H1 (cell line): ENCODE measurements around the gene DDX23. TPM values are rescaled to one million over a fixed set of nuclear protein-coding genes. Genes with fewer than 3 reads are reported as not detected.

Experiments used
- BCL11A ChIP-seq, 2 experiments: IDR thresholded peaks; one replicate each; pipeline ENCODE4 v1.6.1; 2011; ENCODE audit warnings: low read depth in 2 of 2, low read length in 2 of 2, mild to moderate bottlenecking in 2 of 2
- CHD7 ChIP-seq: fragments of 300-600 bp; sonication (generic); IDR thresholded peaks from 2 replicates; pipeline ENCODE4 v1.7.1; 2012; ENCODE audit warnings: low read length, moderate library complexity, mild to moderate bottlenecking, inconsistent platforms; ENCODE audit not compliant: insufficient replicate concordance
- PHF8 ChIP-seq: fragments of 200-600 bp; sonication (generic); conservative IDR thresholded peaks from 2 replicates; pipeline ENCODE4 v1.7.1; 2012; ENCODE audit warnings: low read depth, mild to moderate bottlenecking, inconsistent platforms, low read length, moderate library complexity
- polyA plus RNA-seq, 7 experiments: library from polyadenylated mRNA; depleted of rRNA in 3 of 7; stranded (reverse) in 5 of 7; unstranded in 2 of 7; fragments of >200 nt in 5 of 7; fragments of 200-250 nt in 2 of 7; gene quantifications; 1 replicate in 5 of 7; 2 replicates in 1 of 7; 4 replicates in 1 of 7; pipeline versions ENCODE4 v1.2.1 to v1.2.3, GENCODE V29; 2011 to 2013; ENCODE audit warnings: missing spikeins in 2 of 7, mixed read lengths in 2 of 7
- total RNA-seq: library from RNA; stranded (reverse); fragmentation: NEBNext Ultra II Directional; extraction: Animal tissue kit (Norgen Biotek cat#: 25700); gene quantifications from 2 replicates; pipeline ENCODE4 v1.2.1, GENCODE V29; 2021
- TF ChIP-seq, protein P1 (sequence below): IDR thresholded peaks from 2 replicates; pipeline ENCODE4 v1.6.1; 2011; ENCODE audit warnings: low read length, improper control_type of control experiment

DDX23 gene
- total and polyA plus RNA-seq, 2 of the 8 experiments (the other 6 are each of a cell fraction or from before 2014, with no cell fraction given): 43.5 to 107 TPM

GRCh38 chr12:48862760-48863159 lies 10.8 kb upstream of the DDX23 start (continued):
- TF ChIP-seq CHD7 (no peak), PHF8 (no peak), BCL11A (IDR thresholded peaks at IDR 0.05; ENCODE audit: low read depth in 2 of 2, low read length in 2 of 2) (no peak)
- TF ChIP-seq, protein P1, sequence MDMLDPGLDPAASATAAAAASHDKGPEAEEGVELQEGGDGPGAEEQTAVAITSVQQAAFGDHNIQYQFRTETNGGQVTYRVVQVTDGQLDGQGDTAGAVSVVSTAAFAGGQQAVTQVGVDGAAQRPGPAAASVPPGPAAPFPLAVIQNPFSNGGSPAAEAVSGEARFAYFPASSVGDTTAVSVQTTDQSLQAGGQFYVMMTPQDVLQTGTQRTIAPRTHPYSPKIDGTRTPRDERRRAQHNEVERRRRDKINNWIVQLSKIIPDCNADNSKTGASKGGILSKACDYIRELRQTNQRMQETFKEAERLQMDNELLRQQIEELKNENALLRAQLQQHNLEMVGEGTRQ: no peak
